HepG2 (cell line): ENCODE data around the gene TMEM217. TPM values are rescaled to one million over a fixed set of nuclear protein-coding genes. Genes with fewer than 3 reads are reported as not detected.

ENCODE experiments used
- ADNP ChIP-seq: sonication (generic); formaldehyde crosslinking; IDR thresholded peaks from 2 replicates; pipeline ENCODE4 v1.4.0; 2020; ENCODE audit warnings: missing genetic modification reagents
- DRAP1 ChIP-seq: IDR thresholded peaks from 2 replicates; pipeline ENCODE4 v1.6.1; 2016; ENCODE audit warnings: missing genetic modification reagents, missing compliant biosample characterization
- EZH2 ChIP-seq: conservative IDR thresholded peaks from 2 replicates; pipeline ENCODE4 v1.6.1; 2012; ENCODE audit warnings: mild to moderate bottlenecking, low read depth, low read length, moderate library complexity
- FOXK2 ChIP-seq: fragments of 450-650 bp; IDR thresholded peaks from 2 replicates; pipeline ENCODE4 v1.6.1; 2016
- HNRNPL ChIP-seq: fragments of 200-400 bp; formaldehyde crosslinking; IDR thresholded peaks from 2 replicates; pipeline ENCODE4 v1.6.1; 2017; ENCODE audit warnings: mild to moderate bottlenecking, low read depth, low read length
- JDP2 ChIP-seq: sonication (generic); formaldehyde crosslinking; IDR thresholded peaks from 2 replicates; pipeline ENCODE4 v1.8.1; 2022; ENCODE audit warnings: missing genetic modification reagents, borderline replicate concordance
- MEIS1 ChIP-seq: sonication (generic); formaldehyde crosslinking; IDR thresholded peaks from 2 replicates; pipeline ENCODE4 v1.9.0; 2021; ENCODE audit warnings: mild to moderate bottlenecking, missing genetic modification reagents, moderate library complexity, borderline replicate concordance
- MLLT10 ChIP-seq: sonication (generic); formaldehyde crosslinking; IDR thresholded peaks from 2 replicates; pipeline ENCODE4 v1.4.0; 2020; ENCODE audit warnings: missing genetic modification reagents
- NFE2L1 ChIP-seq: sonication (generic); formaldehyde crosslinking; IDR thresholded peaks from 2 replicates; pipeline ENCODE4 v1.4.0; 2020; ENCODE audit warnings: missing genetic modification reagents, mild to moderate bottlenecking, borderline replicate concordance
- RBFOX2 ChIP-seq: fragments of 200-400 bp; formaldehyde crosslinking; IDR thresholded peaks from 2 replicates; pipeline ENCODE4 v1.6.1; 2017; ENCODE audit warnings: low read depth, mild to moderate bottlenecking, low read length
- RFXAP ChIP-seq: sonication (generic); formaldehyde crosslinking; IDR thresholded peaks from 2 replicates; pipeline ENCODE4 v1.4.0; 2020; ENCODE audit warnings: missing genetic modification reagents, borderline replicate concordance
- SPEN ChIP-seq: sonication (generic); formaldehyde crosslinking; IDR thresholded peaks from 2 replicates; pipeline ENCODE4 v1.5.1; 2020; ENCODE audit warnings: low read depth, mild to moderate bottlenecking, missing genetic modification reagents
- ZNF10 ChIP-seq: sonication (generic); formaldehyde crosslinking; IDR thresholded peaks from 2 replicates; pipeline ENCODE4 v1.4.0; 2020; ENCODE audit warnings: mild to moderate bottlenecking, low read depth, missing genetic modification reagents, borderline replicate concordance
- ZNF33B ChIP-seq: sonication (generic); formaldehyde crosslinking; IDR thresholded peaks from 2 replicates; pipeline ENCODE4 v1.5.1; 2020; ENCODE audit warnings: mild to moderate bottlenecking, missing genetic modification reagents
- ZNF350 ChIP-seq: sonication (generic); formaldehyde crosslinking; IDR thresholded peaks from 2 replicates; pipeline ENCODE4 v1.4.0; 2020; ENCODE audit warnings: mild to moderate bottlenecking, low read depth, missing genetic modification reagents, borderline replicate concordance
- ZNF414 ChIP-seq: sonication (generic); formaldehyde crosslinking; IDR thresholded peaks from 2 replicates; pipeline ENCODE4 v1.5.0; 2020; ENCODE audit warnings: missing genetic modification reagents
- ZNF510 ChIP-seq: sonication (generic); formaldehyde crosslinking; IDR thresholded peaks from 2 replicates; pipeline ENCODE4 v1.4.0; 2020; ENCODE audit warnings: low read depth, mild to moderate bottlenecking, missing genetic modification reagents
- ZNF672 ChIP-seq: sonication (generic); formaldehyde crosslinking; IDR thresholded peaks from 2 replicates; pipeline ENCODE4 v1.8.1; 2022; ENCODE audit warnings: missing genetic modification reagents
- ZNF703 ChIP-seq: sonication (generic); formaldehyde crosslinking; IDR thresholded peaks from 2 replicates; pipeline ENCODE4 v1.5.1; 2020; ENCODE audit warnings: missing genetic modification reagents, mild to moderate bottlenecking, moderate library complexity, borderline replicate concordance
- polyA plus RNA-seq, 8 experiments: library from polyadenylated mRNA; depleted of rRNA in 3 of 8; stranded (reverse) in 7 of 8; unstranded in 1 of 8; fragments of >200 nt; fragmentation: Illumina TruSeq in 4 of 8; extraction: Trizol in 4 of 8; gene quantifications; 2 replicates each; pipeline versions ENCODE4 v1.2.1 to v1.2.3, GENCODE V29; 2011 to 2016; ENCODE audit warnings: low read depth in 4 of 8, missing spikeins in 1 of 8, mixed read lengths in 1 of 8; ENCODE audit not compliant: insufficient read depth in 1 of 8
- total RNA-seq, 5 experiments: library from RNA; depleted of rRNA; stranded (reverse); fragments of >200 nt; fragmentation: Illumina TruSeq; extraction: Trizol; gene quantifications; 2 replicates each; pipeline ENCODE4 v1.2.3, GENCODE V29; 2016; ENCODE audit warnings: low read depth in 1 of 5
- TF ChIP-seq, protein P1 (sequence below): sonication (generic); formaldehyde crosslinking; IDR thresholded peaks from 2 replicates; pipeline ENCODE4 v1.4.0; 2020; ENCODE audit warnings: missing genetic modification reagents
- TF ChIP-seq, protein P2 (sequence below): IDR thresholded peaks from 2 replicates; pipeline ENCODE4 v1.6.1; 2016; ENCODE audit warnings: mild to moderate bottlenecking, missing biosample characterization, missing genetic modification reagents
- TF ChIP-seq, protein P3 (sequence below): sonication (generic); formaldehyde crosslinking; IDR thresholded peaks from 2 replicates; pipeline ENCODE4 v1.8.0; 2022; ENCODE audit warnings: missing genetic modification reagents, mild to moderate bottlenecking, inconsistent platforms, borderline replicate concordance
- TF ChIP-seq, protein P4 (sequence below): sonication (generic); formaldehyde crosslinking; IDR thresholded peaks from 2 replicates; pipeline ENCODE4 v1.5.0; 2020; ENCODE audit warnings: missing genetic modification reagents
- TF ChIP-seq, protein P5 (sequence below): sonication (generic); formaldehyde crosslinking; IDR thresholded peaks from 2 replicates; pipeline ENCODE4 v1.4.0; 2020; ENCODE audit warnings: missing genetic modification reagents

The TMEM217 gene
- total and polyA plus RNA-seq, 2 of the 13 experiments (the other 11 are each of a cell fraction or from before 2014, with no cell fraction given) = 2.3 to 3.4 TPM

DNA sequence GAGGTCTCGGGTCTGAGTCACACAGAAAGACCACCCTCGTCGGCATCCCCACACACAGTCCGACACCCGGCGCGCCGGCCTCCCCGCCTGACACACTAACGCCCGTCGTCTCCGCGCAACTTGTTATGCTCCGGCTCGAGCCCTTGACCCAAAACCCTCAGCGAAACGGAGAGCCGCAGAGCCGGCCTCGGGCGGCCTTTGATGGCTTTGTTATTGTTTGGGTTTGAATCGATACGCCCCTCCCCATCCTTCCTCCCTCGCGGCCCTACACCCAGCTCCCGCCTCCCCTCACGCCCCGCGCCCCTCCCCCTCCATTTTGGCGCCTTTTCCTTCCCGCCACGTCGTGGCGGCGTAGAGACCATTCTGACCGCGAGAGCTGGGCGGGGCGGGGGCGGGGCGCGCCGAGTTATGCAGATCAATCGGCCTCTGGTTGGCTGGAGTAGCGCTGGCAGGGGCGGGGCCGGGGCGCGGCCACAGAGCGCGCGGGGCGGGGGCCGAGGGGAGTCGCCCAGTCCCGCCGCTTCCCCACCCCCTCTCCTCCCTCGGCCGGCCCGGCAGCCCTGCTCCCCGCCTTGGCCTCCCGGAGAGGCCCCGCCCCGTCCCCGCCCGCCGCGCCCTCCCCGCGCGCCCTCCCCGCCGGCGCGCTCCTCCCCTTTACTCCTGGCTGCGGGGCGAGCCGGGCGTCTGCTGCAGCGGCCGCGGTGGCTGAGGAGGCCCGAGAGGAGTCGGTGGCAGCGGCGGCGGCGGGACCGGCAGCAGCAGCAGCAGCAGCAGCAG is 88.3 kb downstream of the TMEM217 start, which contains the start of gene PIM1 (continued):
- TF ChIP-seq ZNF672 (CRISPR knock-in tag) = no peak
- TF ChIP-seq ADNP (CRISPR knock-in tag) = no peak
- TF ChIP-seq ZNF10 = no peak
- TF ChIP-seq EZH2 = no peak
- no peak; the same call in 1 of the 2 replicates for TF ChIP-seq ZNF414
- TF ChIP-seq, protein P1, sequence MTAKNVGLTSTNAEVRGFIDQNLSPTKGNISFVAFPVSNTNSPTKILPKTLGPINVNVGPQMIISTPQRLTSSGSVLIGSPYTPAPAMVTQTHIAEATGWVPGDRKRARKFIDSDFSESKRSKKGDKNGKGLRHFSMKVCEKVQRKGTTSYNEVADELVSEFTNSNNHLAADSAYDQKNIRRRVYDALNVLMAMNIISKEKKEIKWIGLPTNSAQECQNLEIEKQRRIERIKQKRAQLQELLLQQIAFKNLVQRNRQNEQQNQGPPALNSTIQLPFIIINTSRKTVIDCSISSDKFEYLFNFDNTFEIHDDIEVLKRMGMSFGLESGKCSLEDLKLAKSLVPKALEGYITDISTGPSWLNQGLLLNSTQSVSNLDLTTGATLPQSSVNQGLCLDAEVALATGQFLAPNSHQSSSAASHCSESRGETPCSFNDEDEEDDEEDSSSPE = peak; percentile 99
- no peak for TF ChIP-seq JDP2 (CRISPR knock-in tag)
- no peak for TF ChIP-seq ZNF510 (CRISPR knock-in tag)
- TF ChIP-seq, protein P2, sequence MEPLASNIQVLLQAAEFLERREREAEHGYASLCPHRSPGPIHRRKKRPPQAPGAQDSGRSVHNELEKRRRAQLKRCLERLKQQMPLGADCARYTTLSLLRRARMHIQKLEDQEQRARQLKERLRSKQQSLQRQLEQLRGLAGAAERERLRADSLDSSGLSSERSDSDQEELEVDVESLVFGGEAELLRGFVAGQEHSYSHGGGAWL (CRISPR knock-in tag) = peak; percentile 74
- no peak for TF ChIP-seq NFE2L1 (CRISPR knock-in tag)
- TF ChIP-seq ZNF33B (CRISPR knock-in tag) = 0 out of 2 replicates have a peak, but pooled peaks have one; percentile 3
- TF ChIP-seq MLLT10 (CRISPR knock-in tag) = no peak
- TF ChIP-seq, protein P3, sequence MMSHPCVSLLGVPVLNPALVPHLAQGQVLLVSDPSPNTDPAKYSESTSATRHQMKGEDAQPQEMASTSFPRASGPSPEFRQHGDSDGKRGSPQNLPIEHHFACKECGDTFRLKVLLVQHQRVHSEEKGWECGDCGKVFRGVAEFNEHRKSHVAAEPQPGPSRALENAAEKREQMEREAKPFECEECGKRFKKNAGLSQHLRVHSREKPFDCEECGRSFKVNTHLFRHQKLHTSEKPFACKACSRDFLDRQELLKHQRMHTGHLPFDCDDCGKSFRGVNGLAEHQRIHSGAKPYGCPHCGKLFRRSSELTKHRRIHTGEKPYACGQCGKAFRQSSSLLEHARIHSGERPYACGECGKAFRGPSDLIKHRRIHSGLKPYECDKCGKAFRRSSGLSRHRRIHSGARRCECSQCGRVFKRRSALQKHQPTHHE (CRISPR knock-in tag) = peak; percentile 80
- peak; percentile 88 for TF ChIP-seq RFXAP (CRISPR knock-in tag)
- peak; percentile 82 for TF ChIP-seq FOXK2
- TF ChIP-seq HNRNPL = no peak
- peak; percentile 74; the same call in 1 of the 2 replicates for TF ChIP-seq ZNF703 (CRISPR knock-in tag)
- TF ChIP-seq MEIS1 (CRISPR knock-in tag) = no peak; the same call in 1 of the 2 replicates
- TF ChIP-seq, protein P4, sequence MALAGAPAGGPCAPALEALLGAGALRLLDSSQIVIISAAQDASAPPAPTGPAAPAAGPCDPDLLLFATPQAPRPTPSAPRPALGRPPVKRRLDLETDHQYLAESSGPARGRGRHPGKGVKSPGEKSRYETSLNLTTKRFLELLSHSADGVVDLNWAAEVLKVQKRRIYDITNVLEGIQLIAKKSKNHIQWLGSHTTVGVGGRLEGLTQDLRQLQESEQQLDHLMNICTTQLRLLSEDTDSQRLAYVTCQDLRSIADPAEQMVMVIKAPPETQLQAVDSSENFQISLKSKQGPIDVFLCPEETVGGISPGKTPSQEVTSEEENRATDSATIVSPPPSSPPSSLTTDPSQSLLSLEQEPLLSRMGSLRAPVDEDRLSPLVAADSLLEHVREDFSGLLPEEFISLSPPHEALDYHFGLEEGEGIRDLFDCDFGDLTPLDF = peak; percentile 98
- peak; percentile 91 for TF ChIP-seq ZNF350
- TF ChIP-seq, protein P5, sequence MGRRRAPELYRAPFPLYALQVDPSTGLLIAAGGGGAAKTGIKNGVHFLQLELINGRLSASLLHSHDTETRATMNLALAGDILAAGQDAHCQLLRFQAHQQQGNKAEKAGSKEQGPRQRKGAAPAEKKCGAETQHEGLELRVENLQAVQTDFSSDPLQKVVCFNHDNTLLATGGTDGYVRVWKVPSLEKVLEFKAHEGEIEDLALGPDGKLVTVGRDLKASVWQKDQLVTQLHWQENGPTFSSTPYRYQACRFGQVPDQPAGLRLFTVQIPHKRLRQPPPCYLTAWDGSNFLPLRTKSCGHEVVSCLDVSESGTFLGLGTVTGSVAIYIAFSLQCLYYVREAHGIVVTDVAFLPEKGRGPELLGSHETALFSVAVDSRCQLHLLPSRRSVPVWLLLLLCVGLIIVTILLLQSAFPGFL (CRISPR knock-in tag) = no peak
- TF ChIP-seq RBFOX2 = peak; percentile 62
- peak; percentile 75; the same call in 1 of the 2 replicates for TF ChIP-seq SPEN (CRISPR knock-in tag)
- TF ChIP-seq DRAP1 (CRISPR knock-in tag) = peak; percentile 85
